ENCODE results near the gene RAB9A.

GRCh38 chrX:13666836-13667235 is 22.1 kb upstream of the RAB9A start:
- TF ChIP-seq CTCF (IDR thresholded peaks at IDR 0.05), result no peak
- TF ChIP-seq POLR2A (IDR thresholded peaks at IDR 0.05), result no peak
- TF ChIP-seq POLR2AphosphoS5 (IDR thresholded peaks at IDR 0.05), result no peak
